H1 (cell line): ENCODE results near the gene CPNE8. TPM values are rescaled to one million over a fixed set of nuclear protein-coding genes. Genes with fewer than 3 reads are reported as not detected.

ENCODE experiments used
- CTCF ChIA-PET: fragments of 300-600 bp; sonication (Branson Sonifier 250); formaldehyde crosslinking; loops from one replicate; lab custom pipeline; 2021; ENCODE audit not compliant: partially characterized antibody; lab: Charles Lee
- POLR2A ChIA-PET: fragments of 300-600 bp; sonication (Branson Sonifier 250); formaldehyde crosslinking; loops from one replicate; lab custom pipeline; 2021; ENCODE audit warnings: inconsistent platforms; ENCODE audit not compliant: partially characterized antibody; lab: Charles Lee
- DNase-seq, 2 experiments: peaks; one replicate each; pipeline versions ENCODE4 v3.0.0 to v3.0.0-alpha.2; 2010 to 2022; ENCODE audit warnings: low spot score in 2 of 2, low read depth in 1 of 2, mixed read lengths in 1 of 2
- FAIRE-seq: peaks from 2 replicates; lab custom pipeline; 2011; peaks lifted over from hg19 to GRCh38; lab: Jason Lieb, UNC
- H2AFZ ChIP-seq: 2 replicates; pipeline ENCODE4 v1.8.1; 2012; ENCODE audit warnings: low read length, inconsistent platforms
- H2AK5ac ChIP-seq: 2 replicates; pipeline ENCODE4 v1.6.1; 2013; ENCODE audit warnings: low read depth, low read length
- H2BK120ac ChIP-seq: replicated peaks from 2 replicates; pipeline ENCODE3; 2013; ENCODE audit warnings: low read depth, low read length, inconsistent platforms
- H2BK12ac ChIP-seq: 2 replicates; pipeline ENCODE4 v1.6.1; 2013; ENCODE audit warnings: low read depth, low read length
- H2BK15ac ChIP-seq: 2 replicates; pipeline ENCODE4 v1.6.1; 2013; ENCODE audit warnings: low read length
- H2BK20ac ChIP-seq: 2 replicates; pipeline ENCODE4 v1.6.1; 2013; ENCODE audit warnings: low read length
- H2BK5ac ChIP-seq: 2 replicates; pipeline ENCODE4 v1.6.1; 2013; ENCODE audit warnings: low read depth, low read length
- H3K14ac ChIP-seq: 2 replicates; pipeline ENCODE4 v1.6.1; 2013; ENCODE audit warnings: inconsistent platforms; ENCODE audit not compliant: insufficient read length
- H3K18ac ChIP-seq: 2 replicates; pipeline ENCODE4 v1.6.1; 2013; ENCODE audit warnings: low read length; ENCODE audit errors: extremely low read depth
- H3K23ac ChIP-seq: 2 replicates; pipeline ENCODE4 v1.6.1; 2013; ENCODE audit warnings: inconsistent platforms; ENCODE audit not compliant: insufficient read length
- H3K23me2 ChIP-seq: 2 replicates; pipeline ENCODE4 v1.6.1; 2013; ENCODE audit warnings: low read depth, low read length
- H3K27ac ChIP-seq: 2 replicates; pipeline ENCODE4 v1.6.1; 2011; ENCODE audit warnings: low read depth, low read length, inconsistent platforms
- H3K27me3 ChIP-seq, 4 experiments: replicated peaks in 1 of 4; 1 replicate in 1 of 4; 2 replicates in 3 of 4; pipeline versions ENCODE4 v1.6.1 to v1.8.1; 2011 to 2013; ENCODE audit warnings: low read length in 3 of 4, mild to moderate bottlenecking in 3 of 4, inconsistent platforms in 2 of 4, mixed read lengths in 2 of 4, moderate library complexity in 1 of 4; ENCODE audit not compliant: control insufficient read depth in 3 of 4, insufficient read depth in 3 of 4; ENCODE audit errors: extremely low read depth in 1 of 4
- H3K36me3 ChIP-seq, 4 experiments: 2 replicates each; pipeline versions ENCODE4 v1.6.1 to v1.8.1; 2011 to 2013; ENCODE audit warnings: mild to moderate bottlenecking in 4 of 4, low read length in 3 of 4, moderate library complexity in 2 of 4, control low read depth in 1 of 4, inconsistent platforms in 1 of 4; ENCODE audit not compliant: insufficient read depth in 4 of 4, control insufficient read depth in 2 of 4
- H3K4ac ChIP-seq: replicated peaks from 2 replicates; pipeline ENCODE3; 2013; ENCODE audit warnings: low read length, low read depth, mixed read lengths, inconsistent platforms; ENCODE audit not compliant: insufficient read length
- H3K4me1 ChIP-seq, 4 experiments: replicated peaks in 1 of 4; 1 replicate in 1 of 4; 2 replicates in 3 of 4; pipeline versions ENCODE4 v1.6.1 to v1.8.1; 2011 to 2013; ENCODE audit warnings: low read length in 3 of 4, inconsistent platforms in 2 of 4, mixed read lengths in 1 of 4; ENCODE audit not compliant: insufficient read depth in 4 of 4, control insufficient read depth in 3 of 4
- H3K4me2 ChIP-seq, 2 experiments: 2 replicates each; pipeline versions ENCODE4 v1.6.1 to v1.8.1; 2011 to 2013; ENCODE audit warnings: low read depth in 2 of 2, low read length in 2 of 2, control low read depth in 1 of 2, inconsistent platforms in 1 of 2, mild to moderate bottlenecking in 1 of 2; ENCODE audit not compliant: insufficient read depth in 1 of 2
- H3K4me3 ChIP-seq, 4 experiments: fragments of 200-600, 300-600 bp in 1 of 4; sonication (generic), shearing (Covaris generic), sonication (Bioruptor Twin) in 1 of 4; 2 replicates each; pipeline versions ENCODE4 v1.5.1 to v1.8.1; 2011 to 2016; ENCODE audit warnings: low read length in 4 of 4, low read depth in 3 of 4, control low read depth in 2 of 4, inconsistent platforms in 2 of 4, mild to moderate bottlenecking in 2 of 4, mixed read lengths in 1 of 4, moderate library complexity in 1 of 4; ENCODE audit not compliant: insufficient read depth in 2 of 4; ENCODE audit errors: extremely low read depth in 1 of 4
- H3K56ac ChIP-seq: replicated peaks from 2 replicates; pipeline ENCODE3; 2013; ENCODE audit warnings: low read depth, mild to moderate bottlenecking, mixed read lengths, low read length, inconsistent platforms; ENCODE audit not compliant: insufficient read length
- H3K79me1 ChIP-seq: 2 replicates; pipeline ENCODE4 v1.6.1; 2013; ENCODE audit warnings: low read depth, low read length, control low read depth
- H3K79me2 ChIP-seq, 2 experiments: 2 replicates each; pipeline versions ENCODE4 v1.6.1 to v1.8.1; 2012 to 2013; ENCODE audit warnings: low read length in 2 of 2, mild to moderate bottlenecking in 2 of 2, inconsistent platforms in 1 of 2; ENCODE audit not compliant: insufficient read depth in 2 of 2, control insufficient read depth in 1 of 2
- H3K9ac ChIP-seq, 4 experiments: replicated peaks in 1 of 4; 1 replicate in 1 of 4; 2 replicates in 3 of 4; pipeline versions ENCODE4 v1.6.1 to v1.8.1; 2011 to 2013; ENCODE audit warnings: low read depth in 3 of 4, low read length in 3 of 4, control low read depth in 2 of 4, mild to moderate bottlenecking in 2 of 4, moderate library complexity in 2 of 4, inconsistent platforms in 1 of 4; ENCODE audit errors: extremely low read depth in 1 of 4
- H3K9me3 ChIP-seq, 2 experiments: 2 replicates each; pipeline versions ENCODE4 v1.6.1 to v1.8.1; 2012 to 2013; ENCODE audit warnings: mild to moderate bottlenecking in 2 of 2, moderate library complexity in 2 of 2, control low read depth in 1 of 2, inconsistent platforms in 1 of 2, low read depth in 1 of 2, low read length in 1 of 2, mixed read lengths in 1 of 2; ENCODE audit not compliant: insufficient read depth in 2 of 2
- H4K20me1 ChIP-seq, 2 experiments: replicated peaks in 1 of 2; 2 replicates each; pipeline versions ENCODE3 to v1.8.1; 2011 to 2013; ENCODE audit warnings: inconsistent platforms in 2 of 2, low read length in 2 of 2, mild to moderate bottlenecking in 1 of 2; ENCODE audit not compliant: insufficient read depth in 2 of 2, control insufficient read depth in 1 of 2
- H4K5ac ChIP-seq: 2 replicates; pipeline ENCODE4 v1.6.1; 2013; ENCODE audit warnings: low read length, low read depth, mixed read lengths, inconsistent platforms; ENCODE audit not compliant: insufficient read length
- H4K8ac ChIP-seq: 2 replicates; pipeline ENCODE4 v1.8.0; 2013; ENCODE audit warnings: mild to moderate bottlenecking, moderate library complexity, low read length, inconsistent platforms; ENCODE audit not compliant: insufficient read depth; ENCODE audit errors: extremely low read depth
- H4K91ac ChIP-seq: replicated peaks from 2 replicates; pipeline ENCODE3; 2013; ENCODE audit warnings: low read length, mixed read lengths, inconsistent platforms; ENCODE audit not compliant: insufficient read length
- SP1 ChIP-seq: IDR thresholded peaks from 2 replicates; pipeline ENCODE4 v1.6.1; 2011; ENCODE audit warnings: low read depth, low read length
- WGBS, 2 experiments: shearing (Covaris generic) in 1 of 2; methylation state at CpG; one replicate each; pipeline versions ENCODE4 v1.1.6 to v1.1.7; 2013 to 2015; ENCODE audit warnings: low lambda C conversion rate in 2 of 2, mixed read lengths in 2 of 2, inconsistent platforms in 1 of 2, low coverage in 1 of 2, missing lambda C conversion rate in 1 of 2; ENCODE audit not compliant: insufficient replicate concordance in 2 of 2, insufficient coverage in 1 of 2, insufficient read length in 1 of 2; ENCODE audit errors: extremely low coverage in 1 of 2, missing lambda C conversion rate in 1 of 2; 5-methylcytosine and 5-hydroxymethylcytosine counted together
- polyA plus RNA-seq, 7 experiments: library from polyadenylated mRNA; depleted of rRNA in 3 of 7; stranded (reverse) in 5 of 7; unstranded in 2 of 7; fragments of >200 nt in 5 of 7; fragments of 200-250 nt in 2 of 7; gene quantifications; 1 replicate in 5 of 7; 2 replicates in 1 of 7; 4 replicates in 1 of 7; pipeline versions ENCODE4 v1.2.1 to v1.2.3, GENCODE V29; 2011 to 2013; ENCODE audit warnings: missing spikeins in 2 of 7, mixed read lengths in 2 of 7
- total RNA-seq: library from RNA; stranded (reverse); fragmentation: NEBNext Ultra II Directional; extraction: Animal tissue kit (Norgen Biotek cat#: 25700); gene quantifications from 2 replicates; pipeline ENCODE4 v1.2.1, GENCODE V29; 2021

Gene CPNE8
- total and polyA plus RNA-seq, 2 of the 8 experiments (the other 6 are each of a cell fraction or from before 2014, with no cell fraction given) = 2.5 to 6.8 TPM

- POLR2A ChIA-PET = no interaction called here
These were observed 143.6 kb downstream of the CPNE8 start for GRCh38 chr12:38761636-38762342.

More at GRCh38 chr12:38761636-38762342, 143.6 kb downstream of the CPNE8 start:
- DNase-seq (no peak), FAIRE-seq (no peak)
- Histone ChIP-seq H2BK12ac (no peak overlapping the region), H3K36me3 (no peaks in the 10 kb centered on the region), H2BK15ac (no peak overlapping the region), H2BK5ac (no peak overlapping the region), H3K56ac (no peak overlapping the region), H3K4me2 (no peak overlapping the region), H2BK20ac (no peak overlapping the region), H3K4ac (no peak overlapping the region), H4K20me1 (no peaks in the 10 kb centered on the region), H3K9ac (no peak overlapping the region), H4K5ac (no peak overlapping the region), H3K79me1 (no peaks in the 10 kb centered on the region), H3K27ac (no peak overlapping the region), H3K79me2 (no peaks in the 10 kb centered on the region), H3K4me3 (no peak overlapping the region), H2AFZ (no peak overlapping the region), H4K8ac (no peak overlapping the region), H2AK5ac (no peak overlapping the region), H2BK120ac (no peak overlapping the region), H3K14ac (no peak overlapping the region), H3K23ac (no peak overlapping the region), H3K27me3 (no peaks in the 10 kb centered on the region), H3K4me1 (peaks cover 0 to 4% (median 0%) of the 10 kb centered on the region in 4 experiments; a peak in 1 of 7 replicates), H3K23me2 (no peaks in the 10 kb centered on the region), H4K91ac (no peak overlapping the region), H3K18ac (no peak overlapping the region), H3K9me3 (no peaks in the 10 kb centered on the region)
- TF ChIP-seq SP1 = no peak
- CTCF ChIA-PET = no interaction called here
- WGBS, 2 experiments = 94% methylated on average over 3 of the region's 3 CpGs; no CpG with 5 or more reads in 1 of the 2 experiments
